NCI-H1694 treated with DMSO at 0.1 percent for 48 hours (cell line): ENCODE measurements around the gene ALDH3B1.

Experiments
- DNase-seq: peaks from one replicate; lab custom pipeline; 2025; lab: John Stamatoyannopoulos, UW

Gene ALDH3B1

GRCh38 chr11:68031144-68031464 lies 21.0 kb downstream of the ALDH3B1 start:
- no peak for DNase-seq

DNA sequence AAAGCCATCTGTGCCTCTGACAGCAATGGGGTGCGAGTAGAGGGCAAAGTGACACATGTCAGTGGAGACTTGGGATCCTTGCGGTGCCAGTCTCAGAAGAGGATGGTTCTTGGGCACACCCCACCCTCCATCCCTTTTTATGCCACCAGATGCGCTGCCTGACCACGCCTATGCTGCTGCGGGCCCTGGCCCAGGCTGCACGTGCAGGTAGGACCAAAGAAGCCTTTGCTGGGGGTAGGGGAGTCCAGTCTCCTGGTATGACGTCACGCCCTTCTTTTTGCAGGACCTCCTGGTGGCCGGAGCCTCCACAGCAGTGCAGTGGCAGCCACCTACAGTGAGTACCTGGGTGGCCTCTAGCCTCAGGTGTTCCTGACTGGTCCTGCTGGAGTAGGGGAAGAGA lies 21.9 kb downstream of the ALDH3B1 start:
- no peak for DNase-seq

DNA sequence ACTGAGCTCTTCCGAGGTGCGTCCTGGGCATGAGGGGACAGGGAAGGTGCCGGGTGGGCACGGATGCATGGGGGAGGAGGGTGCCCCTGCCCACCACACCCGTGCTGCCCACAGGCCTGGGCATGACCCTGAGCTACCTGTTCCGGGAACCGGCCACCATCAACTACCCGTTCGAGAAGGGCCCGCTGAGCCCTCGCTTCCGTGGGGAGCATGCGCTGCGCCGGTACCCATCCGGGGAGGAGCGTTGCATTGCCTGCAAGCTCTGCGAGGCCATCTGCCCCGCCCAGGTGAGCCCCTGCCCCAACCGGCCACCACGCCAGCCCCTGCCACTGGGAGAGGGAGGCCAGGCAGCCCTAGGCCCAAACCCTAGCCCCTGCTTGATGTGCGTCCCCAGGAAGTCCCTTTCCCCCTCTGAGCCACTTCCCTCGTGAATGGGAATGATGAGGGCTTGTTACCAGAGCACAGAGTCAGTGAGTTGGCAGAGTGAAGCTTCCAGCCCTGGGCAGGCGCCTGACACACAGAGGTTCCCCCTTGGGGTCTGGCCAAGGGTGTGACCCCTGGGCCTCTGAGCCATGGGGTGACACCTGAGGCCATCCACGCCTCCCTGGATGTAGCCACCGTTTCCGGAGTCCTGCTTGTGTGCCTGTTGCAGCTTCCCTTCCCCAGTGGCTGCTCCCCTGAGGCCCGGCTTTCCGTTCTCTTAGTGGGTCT lies 23.0 kb downstream of the ALDH3B1 start:
- DNase-seq, result no peak

GRCh38 chr11:68033708-68034045 lies 23.6 kb downstream of the ALDH3B1 start:
- DNase-seq, result no peak

DNA sequence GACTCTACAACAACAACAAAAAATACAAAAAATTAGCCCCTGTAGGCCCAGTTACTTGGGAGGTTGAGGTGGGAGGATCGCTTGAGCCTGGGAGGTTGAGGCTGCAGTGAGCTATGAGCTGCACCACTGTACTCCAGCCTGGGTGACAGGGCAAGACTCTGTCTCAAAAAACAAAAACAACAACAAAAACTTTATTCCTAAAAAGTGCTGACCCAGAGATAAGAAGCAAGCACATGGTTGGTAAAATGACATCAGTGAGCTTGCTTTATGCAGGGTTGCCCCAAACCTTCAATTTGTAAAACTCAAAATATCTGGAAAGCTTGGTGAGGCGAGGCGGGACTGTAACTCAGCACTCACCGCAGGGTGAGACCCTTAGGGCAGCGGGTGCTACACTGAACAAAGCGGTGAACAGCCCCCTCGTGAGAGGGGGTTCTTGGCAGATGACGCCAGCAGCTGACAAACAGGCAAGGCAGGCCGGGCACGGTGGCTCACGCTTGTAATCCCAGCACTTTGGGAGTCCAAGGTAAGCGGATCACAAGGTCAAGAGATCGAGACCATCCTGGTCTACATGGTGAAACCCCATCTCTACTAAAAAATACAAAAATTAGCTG lies 25.2 kb downstream of the ALDH3B1 start:
- DNase-seq, result no peak

DNA sequence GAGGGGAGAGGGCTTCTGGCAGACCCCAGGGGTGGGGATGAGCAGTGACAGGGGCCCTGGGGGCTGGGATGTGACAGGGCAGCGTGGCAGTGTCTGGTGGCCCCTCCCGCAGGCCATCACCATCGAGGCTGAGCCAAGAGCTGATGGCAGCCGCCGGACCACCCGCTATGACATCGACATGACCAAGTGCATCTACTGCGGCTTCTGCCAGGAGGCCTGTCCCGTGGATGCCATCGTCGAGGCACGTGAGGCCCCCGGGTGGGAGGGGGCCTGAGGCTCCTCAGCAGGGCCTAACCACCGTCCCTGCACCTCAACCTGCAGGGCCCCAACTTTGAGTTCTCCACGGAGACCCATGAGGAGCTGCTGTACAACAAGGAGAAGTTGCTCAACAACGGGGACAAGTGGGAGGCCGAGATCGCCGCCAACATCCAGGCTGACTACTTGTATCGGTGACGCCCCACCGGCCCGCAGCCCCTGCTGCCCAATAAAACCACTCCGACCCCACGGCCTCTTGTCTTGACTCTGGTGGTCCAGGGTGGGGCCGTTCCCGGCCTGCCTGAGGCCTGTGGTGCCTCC lies 26.1 kb downstream of the ALDH3B1 start:
- DNase-seq, result no peak

GRCh38 chr11:68036717-68037239 lies 26.7 kb downstream of the ALDH3B1 start:
- DNase-seq, result no peak

DNA sequence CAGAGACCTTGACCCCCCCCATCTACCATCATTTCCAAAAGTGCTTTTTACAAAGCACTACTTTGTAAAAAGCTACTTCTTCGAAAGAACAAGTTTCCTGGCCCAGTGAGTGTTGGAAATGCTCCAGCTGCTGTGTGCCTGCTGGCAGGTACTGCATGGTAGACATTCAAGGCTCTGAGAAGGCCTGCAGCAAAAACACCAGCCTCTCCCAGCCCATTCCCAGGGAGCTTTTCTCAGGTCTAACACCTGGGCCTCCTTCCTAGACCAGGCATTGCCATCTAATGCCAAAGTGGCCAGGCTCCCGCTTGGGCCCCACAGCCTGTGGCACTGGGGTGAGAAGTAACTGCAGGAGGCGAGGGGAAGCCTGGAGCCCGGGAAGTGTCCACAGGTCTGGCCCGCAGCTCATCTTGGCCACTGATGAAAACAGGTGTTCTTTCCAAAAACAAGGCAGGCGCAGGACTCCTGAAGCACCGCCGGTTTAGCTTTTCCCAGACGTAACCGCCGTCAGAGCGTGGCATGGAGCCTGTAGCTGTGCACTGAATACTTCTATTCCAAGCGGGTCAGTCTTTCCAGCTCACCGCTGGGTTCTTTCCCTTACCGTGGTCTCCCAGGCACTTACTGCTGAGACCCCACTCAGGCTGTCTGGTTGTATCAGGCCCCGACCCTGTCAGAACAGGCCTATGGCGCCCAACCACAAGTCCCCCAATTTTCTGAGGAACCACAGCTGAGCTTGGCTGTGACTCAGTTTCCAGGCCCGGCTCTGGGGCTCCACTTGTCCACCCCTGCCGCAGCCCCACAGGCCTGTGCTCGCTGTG lies 27.5 kb downstream of the ALDH3B1 start:
- no peak for DNase-seq

DNA sequence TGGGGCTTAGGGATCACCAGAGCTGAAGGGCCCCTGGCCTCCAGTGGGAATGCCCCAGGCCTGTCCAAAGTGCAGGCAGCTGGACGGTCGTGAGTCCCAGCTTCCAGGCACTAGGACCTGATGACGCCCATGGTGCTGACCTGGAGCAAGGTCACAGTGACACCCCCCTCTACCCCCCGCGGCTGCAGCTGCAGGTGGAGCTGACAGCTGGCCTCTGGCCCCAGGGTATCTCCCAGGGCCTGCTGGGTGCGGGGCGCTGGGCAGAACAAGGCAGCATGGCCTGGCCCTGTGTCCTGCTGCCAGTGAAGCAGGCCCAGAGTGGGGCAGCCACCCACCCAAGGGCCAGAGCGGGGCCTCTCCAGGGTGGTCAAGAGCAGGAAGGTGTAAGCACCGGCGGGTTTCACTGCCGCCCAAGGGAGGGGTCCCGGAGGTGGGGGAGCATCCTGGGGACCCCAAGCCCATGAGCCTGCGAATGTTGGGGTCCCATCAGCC lies 28.1 kb downstream of the ALDH3B1 start:
- DNase-seq, result no peak

DNA sequence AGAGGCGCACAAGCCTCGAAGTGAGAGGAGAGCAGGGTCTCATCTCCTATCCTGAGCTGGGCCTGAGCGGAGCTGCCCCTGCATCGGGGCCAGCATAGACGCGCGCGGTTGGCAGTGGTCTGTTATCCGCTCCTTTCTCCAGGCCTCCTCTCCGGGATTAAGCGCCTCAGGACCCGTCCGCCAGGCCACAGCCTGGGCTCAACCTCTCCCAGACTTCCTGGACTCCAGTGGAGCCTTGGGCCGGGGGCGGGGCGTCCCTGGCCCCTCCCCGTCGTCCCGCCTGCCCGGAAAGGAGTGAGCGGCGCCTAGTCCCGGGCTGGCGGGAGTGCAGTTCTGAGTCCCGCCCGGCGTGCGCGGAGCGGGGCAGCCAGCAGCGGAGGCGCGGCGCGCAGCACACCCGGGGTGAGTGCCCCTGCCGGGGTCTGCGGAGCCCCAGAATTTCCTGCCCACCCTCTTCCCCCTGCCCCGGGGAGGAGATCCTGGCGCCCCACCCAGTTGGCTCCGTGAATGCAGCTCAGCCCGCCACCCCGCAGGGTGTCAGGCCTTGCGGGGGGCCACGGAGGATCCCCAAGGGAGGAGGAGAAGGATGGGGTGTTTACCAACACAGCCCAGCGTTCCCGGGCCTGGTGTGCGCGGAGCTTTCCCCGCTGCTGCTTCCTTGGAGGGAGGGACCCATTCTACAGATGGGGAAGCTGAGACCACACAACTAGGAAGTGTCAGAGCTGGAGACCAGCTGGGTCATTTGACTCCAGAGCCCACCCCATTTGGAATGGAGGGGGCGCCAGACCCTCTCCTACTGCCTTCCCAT lies 28.8 kb downstream of the ALDH3B1 start, which contains the start of gene TCIRG1:
Gene TCIRG1, plus strand, starts transcription at position 308 of the 808 bp plus-strand sequence. CDS start 2,247 bp downstream, outside the sequence.
- DNase-seq, result no peak

DNA sequence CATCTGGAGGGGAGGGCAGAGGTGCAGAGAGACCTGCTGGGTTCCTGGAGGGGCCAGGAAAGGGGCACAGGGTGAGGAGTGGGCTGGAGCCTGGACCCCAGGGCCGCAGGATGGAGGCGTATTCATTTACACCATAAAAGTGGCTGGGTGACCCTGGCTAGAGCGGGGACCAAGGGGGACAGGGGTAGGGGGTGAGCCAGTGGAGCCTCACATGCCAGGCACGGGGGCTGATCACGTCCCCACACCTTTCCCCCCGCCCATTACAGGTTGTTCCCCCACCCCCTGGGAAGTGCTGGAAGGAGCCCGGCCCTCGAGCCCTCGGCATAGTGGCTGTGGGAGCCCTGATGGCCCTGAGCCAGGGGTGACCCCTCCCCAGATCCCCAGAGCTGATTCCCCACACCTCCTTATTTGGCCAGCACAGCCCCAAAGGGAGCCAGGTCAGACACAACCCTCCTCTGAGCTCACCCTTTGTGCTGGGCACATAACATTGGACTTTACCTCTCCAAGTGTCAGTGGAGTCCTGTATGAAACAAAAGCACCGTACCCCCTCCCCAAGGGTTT lies 29.5 kb downstream of the ALDH3B1 start:
- no peak for DNase-seq

DNA sequence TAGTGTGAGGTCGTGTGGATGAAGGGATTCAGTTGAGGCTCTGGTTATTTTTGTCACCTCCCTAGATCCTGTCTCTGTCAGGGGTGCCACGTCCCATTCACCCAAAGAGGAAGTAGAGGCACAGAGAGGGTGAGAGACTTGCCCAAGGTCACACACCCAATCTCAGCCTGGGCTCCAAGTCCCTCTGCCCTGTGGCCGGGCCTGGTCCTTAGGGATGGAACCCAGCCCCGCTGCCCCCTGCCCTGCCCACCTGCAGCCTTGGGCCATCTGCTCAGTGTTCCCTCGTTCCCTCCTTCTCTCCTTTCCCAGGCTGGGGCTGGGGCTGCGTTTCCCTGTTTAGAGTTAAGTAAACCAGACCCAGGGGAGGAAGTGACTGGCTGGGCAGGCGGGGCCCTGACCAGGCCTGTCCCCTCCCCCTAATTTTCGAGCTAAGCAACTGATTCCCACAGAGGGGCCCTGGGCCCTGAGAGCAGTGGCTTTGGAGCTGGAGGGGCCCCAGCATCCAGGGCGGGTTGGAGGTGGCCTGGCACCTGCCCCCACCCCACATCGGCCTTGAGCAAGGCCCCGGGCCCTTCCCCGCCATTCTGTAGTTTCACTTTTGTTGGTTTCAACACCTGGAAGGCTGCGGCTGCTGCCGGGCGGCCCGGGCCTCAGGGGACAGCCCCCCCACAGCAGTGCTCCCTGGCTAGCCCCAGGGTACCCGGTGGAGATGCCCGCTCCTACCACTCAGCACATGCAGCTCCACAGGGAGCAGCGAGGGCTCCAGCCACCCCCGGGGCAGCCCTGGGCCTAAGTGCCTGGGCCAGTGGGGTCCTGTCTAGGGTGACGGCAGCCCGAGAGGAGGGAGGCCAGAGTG lies 30.2 kb downstream of the ALDH3B1 start:
- DNase-seq, result no peak

GRCh38 chr11:68040957-68041591 lies 30.9 kb downstream of the ALDH3B1 start:
- DNase-seq, result no peak

DNA sequence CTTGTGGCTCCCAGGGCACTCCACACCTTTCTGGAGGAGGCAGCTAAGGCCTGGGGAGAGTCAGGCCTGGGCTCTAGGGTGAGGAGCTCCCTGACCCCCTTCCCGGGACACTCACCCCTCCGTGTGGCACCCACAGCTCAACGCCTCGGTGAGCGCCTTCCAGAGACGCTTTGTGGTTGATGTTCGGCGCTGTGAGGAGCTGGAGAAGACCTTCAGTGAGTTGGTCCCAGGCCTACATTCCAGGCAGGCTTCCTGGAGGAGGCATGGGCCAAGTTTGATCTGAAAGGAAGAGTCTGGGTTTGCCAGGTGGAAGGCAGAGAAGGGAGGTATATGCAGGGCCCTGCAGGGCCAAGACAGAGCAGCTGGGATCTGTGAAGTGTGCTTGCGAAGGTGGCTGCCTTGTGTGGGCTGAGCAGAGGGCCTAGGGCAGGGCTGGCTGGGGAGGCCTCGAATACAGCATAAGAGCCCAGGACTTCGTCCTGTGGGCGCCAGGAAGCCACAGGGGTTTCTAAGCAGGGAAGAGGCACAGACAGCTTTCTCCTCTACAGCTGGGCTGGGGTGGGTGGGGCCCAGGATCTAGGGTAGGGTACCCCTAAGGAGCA lies 31.6 kb downstream of the ALDH3B1 start:
- no peak for DNase-seq

GRCh38 chr11:68042219-68043028 lies 32.3 kb downstream of the ALDH3B1 start:
- no peak for DNase-seq

- DNase-seq, result no peak
Observed at GRCh38 chr11:68043029-68043348, 32.9 kb downstream of the ALDH3B1 start.

DNA sequence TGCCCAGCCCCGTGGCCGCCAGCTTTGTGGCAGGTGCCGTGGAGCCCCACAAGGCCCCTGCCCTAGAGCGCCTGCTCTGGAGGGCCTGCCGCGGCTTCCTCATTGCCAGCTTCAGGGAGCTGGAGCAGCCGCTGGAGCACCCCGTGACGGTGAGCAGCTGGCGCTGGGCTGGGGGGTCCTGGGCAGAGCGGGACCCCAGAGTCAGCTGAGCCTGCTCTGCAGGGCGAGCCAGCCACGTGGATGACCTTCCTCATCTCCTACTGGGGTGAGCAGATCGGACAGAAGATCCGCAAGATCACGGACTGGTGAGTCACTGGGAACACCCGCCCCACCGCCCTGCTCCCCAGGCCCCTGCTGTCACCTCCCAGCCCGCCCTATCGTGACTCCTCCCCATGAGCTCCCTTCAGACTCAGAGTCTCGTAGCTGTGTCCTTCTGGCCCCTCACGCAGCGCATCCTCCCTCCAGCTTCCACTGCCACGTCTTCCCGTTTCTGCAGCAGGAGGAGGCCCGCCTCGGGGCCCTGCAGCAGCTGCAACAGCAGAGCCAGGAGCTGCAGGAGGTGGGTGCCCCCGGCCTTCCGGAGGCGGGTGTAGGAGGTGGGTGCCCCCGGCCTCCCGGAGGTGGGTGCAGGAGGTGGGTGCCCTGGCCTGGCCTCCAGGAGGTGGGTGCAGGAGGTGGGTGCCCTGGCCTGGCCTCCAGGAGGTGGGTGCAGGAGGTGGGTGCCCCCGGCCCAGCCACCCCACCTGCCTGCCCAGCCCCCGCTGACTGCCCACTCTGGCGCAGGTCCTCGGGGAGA lies 33.4 kb downstream of the ALDH3B1 start:
- DNase-seq, result peak; percentile 17
